ENCODE measurements around the gene SUPT3H.

DNA sequence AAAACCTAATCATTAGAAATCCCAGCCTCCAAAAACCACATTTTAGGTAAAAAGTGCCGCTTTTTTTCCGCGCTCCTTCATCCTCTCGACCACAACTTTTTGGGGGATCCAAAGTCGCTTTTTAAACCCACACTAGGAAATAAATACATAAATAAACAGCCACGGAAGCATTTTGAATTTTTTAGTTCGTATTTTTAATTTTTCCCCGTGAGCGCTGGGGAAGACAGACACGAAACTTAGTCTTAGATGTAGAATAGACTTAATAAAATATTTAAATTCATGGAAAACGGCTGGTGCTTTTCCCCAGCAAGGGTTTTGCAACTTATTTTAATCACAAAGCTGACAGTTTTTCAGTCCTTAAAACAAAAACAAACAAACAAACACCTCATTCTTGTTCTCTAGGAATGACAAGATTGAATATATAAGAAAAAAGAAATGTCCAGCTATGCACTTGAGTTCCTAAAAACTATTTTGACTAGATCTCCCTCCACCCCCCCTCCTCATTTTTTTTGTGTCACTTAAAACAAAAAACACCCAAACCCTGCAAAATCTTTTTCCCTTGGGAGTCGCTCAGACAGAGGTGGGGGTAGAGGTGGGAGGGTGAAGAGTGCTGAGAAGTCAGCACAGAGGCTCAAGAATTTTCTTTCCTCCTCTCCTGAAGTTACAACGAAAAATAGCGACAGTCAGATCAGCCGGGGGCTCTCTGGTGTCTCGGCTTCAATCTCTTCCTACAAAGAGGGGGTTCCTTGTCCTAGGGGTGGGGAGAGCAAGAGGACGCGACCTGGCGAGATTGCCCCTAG is 43.4 kb upstream of the SUPT3H start:
- TF ChIP-seq, protein P1, sequence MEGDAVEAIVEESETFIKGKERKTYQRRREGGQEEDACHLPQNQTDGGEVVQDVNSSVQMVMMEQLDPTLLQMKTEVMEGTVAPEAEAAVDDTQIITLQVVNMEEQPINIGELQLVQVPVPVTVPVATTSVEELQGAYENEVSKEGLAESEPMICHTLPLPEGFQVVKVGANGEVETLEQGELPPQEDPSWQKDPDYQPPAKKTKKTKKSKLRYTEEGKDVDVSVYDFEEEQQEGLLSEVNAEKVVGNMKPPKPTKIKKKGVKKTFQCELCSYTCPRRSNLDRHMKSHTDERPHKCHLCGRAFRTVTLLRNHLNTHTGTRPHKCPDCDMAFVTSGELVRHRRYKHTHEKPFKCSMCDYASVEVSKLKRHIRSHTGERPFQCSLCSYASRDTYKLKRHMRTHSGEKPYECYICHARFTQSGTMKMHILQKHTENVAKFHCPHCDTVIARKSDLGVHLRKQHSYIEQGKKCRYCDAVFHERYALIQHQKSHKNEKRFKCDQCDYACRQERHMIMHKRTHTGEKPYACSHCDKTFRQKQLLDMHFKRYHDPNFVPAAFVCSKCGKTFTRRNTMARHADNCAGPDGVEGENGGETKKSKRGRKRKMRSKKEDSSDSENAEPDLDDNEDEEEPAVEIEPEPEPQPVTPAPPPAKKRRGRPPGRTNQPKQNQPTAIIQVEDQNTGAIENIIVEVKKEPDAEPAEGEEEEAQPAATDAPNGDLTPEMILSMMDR (IDR thresholded peaks at IDR 0.05), result no peak
- no peak for TF ChIP-seq POLR2A (IDR thresholded peaks at IDR 0.05)
